Neural cell (in vitro differentiated cells): ENCODE results near the gene ASCL4.

Source experiments
- EP300 ChIP-seq: fragments of 450-650 bp; conservative IDR thresholded peaks from 2 replicates; pipeline ENCODE4 v1.6.1; 2014; ENCODE audit warnings: antibody characterized with exemption, mild to moderate bottlenecking, moderate library complexity; ENCODE audit not compliant: poor library complexity, severe bottlenecking
- POLR2AphosphoS5 ChIP-seq: IDR thresholded peaks from 2 replicates; pipeline ENCODE4 v1.6.1; 2012
- RAD21 ChIP-seq: fragments of 450-650 bp; conservative IDR thresholded peaks from 2 replicates; pipeline ENCODE4 v1.6.1; 2014; ENCODE audit warnings: antibody characterized with exemption, mild to moderate bottlenecking, moderate library complexity
- TF ChIP-seq, protein P1 (sequence below): fragments of 450-650 bp; IDR thresholded peaks from 2 replicates; pipeline ENCODE4 v1.5.1; 2014; ENCODE audit warnings: antibody characterized with exemption, mild to moderate bottlenecking, moderate library complexity; ENCODE audit not compliant: poor library complexity, severe bottlenecking

DNA sequence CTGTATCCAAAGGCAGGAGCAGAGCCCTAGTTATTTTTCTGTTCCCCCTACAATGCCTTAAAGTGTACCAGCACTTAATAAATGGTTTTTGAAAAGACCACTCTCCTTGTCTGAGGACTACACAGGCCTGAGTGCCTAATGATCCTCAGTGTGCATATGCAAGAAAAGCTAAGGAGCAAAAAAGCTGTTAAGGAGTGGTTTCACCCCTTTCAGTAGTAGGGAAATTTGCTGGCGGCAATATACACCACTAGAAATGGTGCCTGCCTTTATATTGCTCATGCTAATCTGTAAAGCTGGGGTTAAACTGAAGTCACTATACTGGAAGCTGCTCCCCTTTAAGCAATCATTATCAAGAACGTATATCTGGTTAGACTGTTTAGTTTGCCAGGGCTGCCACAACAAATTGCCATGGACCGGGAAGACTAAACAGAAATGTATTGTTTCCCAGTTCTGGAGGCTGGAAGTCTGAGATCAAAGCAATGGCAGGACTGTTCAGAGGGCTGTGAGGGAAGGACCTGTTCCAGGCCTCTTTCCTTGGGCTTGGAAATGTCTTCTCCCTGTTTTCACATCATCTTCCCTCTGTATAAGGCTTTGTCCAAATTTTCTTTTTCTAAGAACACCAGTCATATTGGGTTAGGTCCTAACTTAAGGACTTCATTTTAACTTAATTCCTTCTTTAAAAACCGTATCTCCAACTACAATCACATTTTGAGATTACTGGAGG, 43.7 kb upstream of the ASCL4 start:
- no peak for TF ChIP-seq EP300
- no peak for TF ChIP-seq POLR2AphosphoS5
- TF ChIP-seq, protein P1, sequence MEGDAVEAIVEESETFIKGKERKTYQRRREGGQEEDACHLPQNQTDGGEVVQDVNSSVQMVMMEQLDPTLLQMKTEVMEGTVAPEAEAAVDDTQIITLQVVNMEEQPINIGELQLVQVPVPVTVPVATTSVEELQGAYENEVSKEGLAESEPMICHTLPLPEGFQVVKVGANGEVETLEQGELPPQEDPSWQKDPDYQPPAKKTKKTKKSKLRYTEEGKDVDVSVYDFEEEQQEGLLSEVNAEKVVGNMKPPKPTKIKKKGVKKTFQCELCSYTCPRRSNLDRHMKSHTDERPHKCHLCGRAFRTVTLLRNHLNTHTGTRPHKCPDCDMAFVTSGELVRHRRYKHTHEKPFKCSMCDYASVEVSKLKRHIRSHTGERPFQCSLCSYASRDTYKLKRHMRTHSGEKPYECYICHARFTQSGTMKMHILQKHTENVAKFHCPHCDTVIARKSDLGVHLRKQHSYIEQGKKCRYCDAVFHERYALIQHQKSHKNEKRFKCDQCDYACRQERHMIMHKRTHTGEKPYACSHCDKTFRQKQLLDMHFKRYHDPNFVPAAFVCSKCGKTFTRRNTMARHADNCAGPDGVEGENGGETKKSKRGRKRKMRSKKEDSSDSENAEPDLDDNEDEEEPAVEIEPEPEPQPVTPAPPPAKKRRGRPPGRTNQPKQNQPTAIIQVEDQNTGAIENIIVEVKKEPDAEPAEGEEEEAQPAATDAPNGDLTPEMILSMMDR: no peak
- TF ChIP-seq RAD21: no peak
